GM12891 (cell line): ENCODE data around the gene TNS3.

ENCODE experiments used
- POLR2A ChIP-seq: IDR thresholded peaks from 2 replicates; pipeline ENCODE4 v1.6.1; 2011; ENCODE audit warnings: low read depth, low read length, control low read depth
- POLR2AphosphoS5 ChIP-seq: IDR thresholded peaks from 2 replicates; pipeline ENCODE4 v1.6.1; 2011; ENCODE audit warnings: low read depth, low read length, control low read depth

DNA sequence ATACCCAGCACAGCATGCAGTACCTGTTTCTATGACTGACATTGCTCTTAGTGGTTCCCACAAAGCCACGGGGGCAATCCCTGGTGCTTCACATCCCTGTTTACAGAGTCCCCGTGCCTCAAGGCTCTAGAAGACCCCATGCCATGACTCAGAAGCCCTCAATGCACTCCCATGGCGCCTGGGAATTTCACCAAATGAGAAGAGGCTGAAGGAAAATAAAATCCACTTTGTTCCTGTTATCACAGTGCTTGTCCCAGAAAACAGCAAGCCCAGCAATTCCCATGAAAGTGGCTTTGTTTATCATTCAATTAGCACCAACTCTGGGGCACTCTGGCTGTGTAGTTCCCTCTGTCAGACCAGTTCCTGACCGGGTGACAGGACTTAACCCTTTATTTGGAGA lies 268.3 kb downstream of the TNS3 start:
- TF ChIP-seq POLR2AphosphoS5 (no peak), POLR2A (no peak)
